A673 (cell line): ENCODE data around the gene LY6G5C. TPM values are rescaled to one million over a fixed set of nuclear protein-coding genes. Genes with fewer than 3 reads are reported as not detected.
A peak's percentile ranks its signal among the peaks of the same experiment; 100 is the strongest.

Experiments
- BruUV-seq: library from RNA; stranded (reverse); fragments of 400-500 nt; replicated peaks from 2 replicates; lab custom pipeline; 2021; lab: Mats Ljungman, UMichigan
- CTCF ChIA-PET: fragments of 300-600 bp; sonication (Branson Sonifier 250); formaldehyde crosslinking; loops from one replicate; lab custom pipeline; 2022; ENCODE audit warnings: antibody characterized with exemption; lab: Charles Lee
- POLR2A ChIA-PET: fragments of 300-600 bp; sonication (Branson Sonifier 250); formaldehyde crosslinking; loops from one replicate; lab custom pipeline; 2022; ENCODE audit warnings: antibody characterized with exemption; ENCODE audit not compliant: low non-redundant PET; lab: Charles Lee
- DNase-seq: peaks from one replicate; pipeline ENCODE4 v3.0.0-alpha.2; 2015; ENCODE audit warnings: low spot score
- H3K27ac ChIP-seq: fragments of 200-600 bp; sonication (generic); 2 replicates; pipeline ENCODE4 v1.5.1; 2016; ENCODE audit warnings: mixed run types, low read depth, mild to moderate bottlenecking, mixed read lengths, antibody characterized with exemption, low read length; ENCODE audit not compliant: poor library complexity, severe bottlenecking
- H3K27me3 ChIP-seq: fragments of 200-600 bp; sonication (generic); replicated peaks from 2 replicates; pipeline ENCODE4 v1.6.1; 2017; ENCODE audit warnings: mixed run types, low read depth, mild to moderate bottlenecking, mixed read lengths, antibody characterized with exemption, low read length; ENCODE audit not compliant: insufficient read depth, poor library complexity
- H3K36me3 ChIP-seq: fragments of 200-600 bp; sonication (generic); 2 replicates; pipeline ENCODE4 v1.6.1; 2016; ENCODE audit warnings: mixed run types, mild to moderate bottlenecking, mixed read lengths, antibody characterized with exemption, low read length; ENCODE audit not compliant: insufficient read depth, poor library complexity, severe bottlenecking
- H3K4me1 ChIP-seq: fragments of 200-600 bp; sonication (generic); 2 replicates; pipeline ENCODE4 v1.6.1; 2017; ENCODE audit warnings: mixed run types, mild to moderate bottlenecking, mixed read lengths, antibody characterized with exemption, low read length; ENCODE audit not compliant: insufficient read depth, poor library complexity, severe bottlenecking
- H3K4me3 ChIP-seq: fragments of 200-600 bp; sonication (generic); 2 replicates; pipeline ENCODE4 v1.5.1; 2016; ENCODE audit warnings: low read depth, mixed run types, mild to moderate bottlenecking, mixed read lengths, low read length; ENCODE audit not compliant: poor library complexity, severe bottlenecking
- H3K9me3 ChIP-seq: fragments of 200-600 bp; sonication (generic); 2 replicates; pipeline ENCODE4 v1.6.1; 2016; ENCODE audit warnings: mixed run types, low read depth, mild to moderate bottlenecking, mixed read lengths, antibody characterized with exemption, low read length; ENCODE audit not compliant: poor library complexity, severe bottlenecking
- CTCF ChIP-seq: fragments of 300-800, 200-600 bp; sonication (generic); conservative IDR thresholded peaks from 2 replicates; pipeline ENCODE4 v1.5.1; 2017; ENCODE audit warnings: low read depth, mild to moderate bottlenecking, antibody characterized with exemption, low read length, moderate library complexity, mixed read lengths
- EZH2 ChIP-seq: fragments of 200-600 bp; sonication (generic); IDR thresholded peaks from 2 replicates; pipeline ENCODE4 v1.6.1; 2017; ENCODE audit warnings: borderline replicate concordance, low read depth, mild to moderate bottlenecking, mixed read lengths, antibody characterized with exemption, low read length; ENCODE audit not compliant: poor library complexity, severe bottlenecking
- intact Hi-C: fragments of 100-400 bp; cut with micrococcal nuclease; formaldehyde crosslinking; loops from one replicate; pipeline ENCODE4 v1.10.0; 2022; ENCODE audit not compliant: unreplicated experiment
- total RNA-seq: library from RNA; stranded (reverse); gene quantifications from 2 replicates; pipeline ENCODE4 v1.2.3, GENCODE V29; 2021

The LY6G5C gene
- total RNA-seq, 1 experiment from 2014 or later, result 6.8 TPM

DNA sequence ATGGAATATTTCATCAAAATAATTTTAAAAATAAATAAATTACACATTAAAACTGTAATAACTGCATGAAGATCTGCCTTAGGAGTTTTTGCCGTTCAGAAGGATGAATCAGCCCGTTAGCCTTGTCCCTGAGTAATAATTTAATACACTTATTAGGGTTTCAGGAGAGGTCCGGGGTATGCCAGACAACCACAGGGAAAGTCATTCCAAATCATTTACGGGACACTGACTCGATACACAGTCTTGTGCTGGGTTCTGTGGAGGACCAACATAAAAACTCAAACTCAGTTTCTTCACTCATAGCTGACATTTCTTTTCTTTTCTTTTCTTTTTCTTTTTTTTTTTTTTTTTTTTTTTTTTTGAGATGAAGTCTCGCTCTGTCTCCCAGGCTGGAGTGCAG is 25.1 kb upstream of the LY6G5C start:
- no TSS peak for BruUV-seq
- TF ChIP-seq CTCF, result no peak
- no peak for TF ChIP-seq EZH2
- ChIA-PET POLR2A (interaction anchor here (0.6 kb wide), 1 partner anchor 1059 kb away, joined by 8 read pairs; the partner anchor contains the start of gene C6orf136), CTCF (interaction anchor here (0.6 kb wide), 1 partner anchor 25 kb away, joined by 6 read pairs; no protein-coding TSS in a partner anchor)
- H3K36me3 ChIP-seq, result no peaks in the 10 kb centered on the region
- H3K27ac ChIP-seq, result no peak overlapping the region
- no peaks in the 10 kb centered on the region for H3K9me3 ChIP-seq
- intact Hi-C loops, result no loop called here
- H3K4me1 ChIP-seq, result peaks cover 7% of the 10 kb centered on the region
- H3K4me3 ChIP-seq, result no peak overlapping the region
- no peaks in the 10 kb centered on the region for H3K27me3 ChIP-seq
- DNase-seq, result no peak

DNA sequence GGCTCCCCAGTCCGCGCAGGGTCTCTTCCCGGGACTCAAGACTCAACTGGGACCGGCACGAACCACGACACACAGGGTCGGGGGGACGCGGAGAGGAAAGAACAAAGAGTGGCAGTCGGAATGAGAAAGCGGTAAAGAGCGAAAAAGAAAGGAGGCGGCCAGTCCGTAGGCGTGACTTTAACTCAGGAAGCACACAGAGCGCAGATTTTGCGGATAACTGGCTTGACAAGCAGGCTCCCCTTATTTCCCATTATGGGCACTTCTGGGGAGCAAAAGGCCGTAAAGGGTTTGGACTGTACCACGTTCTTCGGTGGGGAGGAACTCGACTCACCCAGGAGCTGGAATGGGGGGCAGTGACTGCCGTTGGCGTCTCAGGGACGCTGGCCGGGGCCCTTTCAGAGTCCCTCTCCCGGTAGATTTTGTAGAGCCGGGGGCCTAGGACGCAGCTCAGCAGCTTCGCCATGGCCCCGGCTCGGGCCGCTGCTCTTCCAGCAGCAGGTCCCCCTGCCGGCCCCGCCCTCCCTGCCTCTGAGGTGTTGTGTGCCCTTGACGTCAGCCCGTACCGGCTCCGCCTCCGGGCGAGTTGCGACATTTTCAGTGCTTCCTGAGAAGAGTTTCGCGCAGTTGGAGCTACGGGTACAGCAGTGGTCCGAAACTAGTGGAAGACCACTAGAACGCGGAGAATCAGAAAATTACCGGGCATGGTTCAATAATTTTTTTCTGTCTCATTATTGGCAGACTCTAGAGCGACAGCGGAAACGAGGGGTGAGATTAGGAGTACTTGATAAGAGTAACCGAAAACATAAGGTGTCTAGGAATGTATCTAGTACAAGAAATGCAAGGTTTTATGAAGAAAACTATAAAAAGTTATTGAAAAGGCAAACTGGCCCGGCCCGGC is 22.2 kb upstream of the LY6G5C start, which contains the start of gene ABHD16A:
TSS of gene ABHD16A (minus strand) at position 506 of the 898 bp plus-strand sequence. CDS start at position 463, 43 bp downstream.
- ChIA-PET CTCF (no interaction called here), POLR2A (interaction anchor here (0.5 to 1.0 kb wide), 7 partner anchors 22 to 1092 kb away, joined by 3 to 6 read pairs (median 3); partner anchors contain the start of genes DXO, LSM2 and LY6G5C)
- peak; percentile 100 for DNase-seq
- intact Hi-C loops, result no loop called here
- Histone ChIP-seq H3K9me3 (no peaks in the 10 kb centered on the region), H3K4me1 (peaks cover 7% of the 10 kb centered on the region), H3K27me3 (no peaks in the 10 kb centered on the region), H3K36me3 (no peaks in the 10 kb centered on the region), H3K4me3 (peak within 1 kb of the TSS; percentile 71), H3K27ac (peak within 1 kb of the TSS; percentile 97)
- BruUV-seq, result no TSS peak
- TF ChIP-seq EZH2 (no peak), CTCF (no peak)

DNA sequence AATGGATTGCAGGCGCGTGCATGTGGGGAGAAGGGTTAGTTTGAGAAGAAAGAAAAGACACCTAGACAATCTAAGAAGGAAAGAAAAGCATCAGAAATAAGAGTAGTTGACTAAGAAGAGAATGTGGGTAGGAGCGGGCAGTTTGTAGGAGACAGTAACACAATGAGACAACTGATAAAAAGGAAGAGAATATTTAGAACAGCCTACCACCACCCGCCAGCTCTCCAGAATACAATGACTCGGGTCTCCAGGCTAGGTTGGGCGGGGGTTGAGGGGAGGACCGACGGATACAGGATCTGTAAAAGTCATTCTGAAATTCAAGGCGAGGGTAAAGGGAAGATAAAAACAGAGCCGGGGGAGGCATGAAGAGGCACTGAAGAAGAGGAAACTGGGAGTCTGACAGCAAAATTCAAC is 21.5 kb upstream of the LY6G5C start:
- BruUV-seq, result no TSS peak

More for the DNA sequence above, 21.5 kb upstream of the LY6G5C start:
- H3K27me3 ChIP-seq, result no peaks in the 10 kb centered on the region
- DNase-seq, result no peak
- ChIA-PET CTCF (no interaction called here), POLR2A (interaction anchor here (0.9 kb wide), 1 partner anchor 1092 kb away, joined by 3 read pairs; no protein-coding TSS in a partner anchor)
- intact Hi-C loops, result no loop called here
- H3K36me3 ChIP-seq, result no peaks in the 10 kb centered on the region
- TF ChIP-seq EZH2, result no peak
- TF ChIP-seq CTCF, result no peak
- peaks cover 7% of the 10 kb centered on the region for H3K4me1 ChIP-seq
- H3K9me3 ChIP-seq, result no peaks in the 10 kb centered on the region
- peak overlapping the region; percentile 71 for H3K4me3 ChIP-seq
- H3K27ac ChIP-seq, result peak overlapping the region; percentile 97
